K562 (cell line): ENCODE measurements around the gene TTC27. TPM values are rescaled to one million over a fixed set of nuclear protein-coding genes. Genes with fewer than 3 reads are reported as not detected.

Source experiments
- ATAC-seq: fragments of 200-7000 bp; cut with Tn5 transposase; 3 replicates; pipeline ENCODE4 v1.9.1; 2020; ENCODE audit warnings: moderate library complexity
- BruUV-seq: library from RNA; stranded (reverse); fragments of 400-500 nt; replicated peaks from 2 replicates; lab custom pipeline; 2021; lab: Mats Ljungman, UMichigan
- CTCF ChIA-PET: fragments of 300-600 bp; formaldehyde crosslinking; extraction: SDS; loops from one replicate; lab custom pipeline; 2021; ENCODE audit warnings: low intra/inter-chr PET ratio; lab: Yijun Ruan, JAX
- POLR2A ChIA-PET: fragments of 300-600, 350-650 bp; sonication (Branson Sonifier 250); formaldehyde crosslinking; extraction: SDS; loops from one replicate; lab custom pipeline; 2021; ENCODE audit warnings: antibody characterized with exemption, inconsistent platforms; lab: Yijun Ruan, JAX
- DNase-seq, 4 experiments: peaks; one replicate each; pipeline versions ENCODE4 v3.0.0 to v3.0.0-alpha.2; 2011 to 2018; ENCODE audit warnings: low spot score in 3 of 4, mixed read lengths in 3 of 4; ENCODE audit errors: extremely low read depth in 1 of 4
- FAIRE-seq: peaks from 2 replicates; lab custom pipeline; 2011; peaks lifted over from hg19 to GRCh38; lab: Jason Lieb, UNC
- H2AFZ ChIP-seq: 2 replicates; pipeline ENCODE4 v1.6.0; 2011; ENCODE audit warnings: low read depth, low read length, control low read depth, inconsistent platforms
- H3K27ac ChIP-seq: fragments of 200-600 bp; 3 replicates; pipeline ENCODE4 v1.8.0; 2011; ENCODE audit warnings: low read depth, mild to moderate bottlenecking, control low read depth, inconsistent platforms, low read length, moderate library complexity, mixed read lengths; ENCODE audit errors: extremely low read depth
- H3K27me3 ChIP-seq, 2 experiments: fragments of 300-600 bp in 1 of 2; 2 replicates in 1 of 2; 3 replicates in 1 of 2; pipeline versions ENCODE4 v1.6.0 to v1.8.0; 2011; ENCODE audit warnings: inconsistent platforms in 2 of 2, low read length in 2 of 2, mild to moderate bottlenecking in 1 of 2, mixed read lengths in 1 of 2, moderate library complexity in 1 of 2; ENCODE audit not compliant: control insufficient read depth in 2 of 2, insufficient read depth in 2 of 2
- H3K36me3 ChIP-seq: fragments of 300-600 bp; 3 replicates; pipeline ENCODE4 v1.8.0; 2011; ENCODE audit warnings: mild to moderate bottlenecking, low read length, inconsistent platforms; ENCODE audit not compliant: control insufficient read depth, insufficient read depth
- H3K4me1 ChIP-seq, 2 experiments: fragments of 200-600 bp in 1 of 2; replicated peaks in 1 of 2; 2 replicates in 1 of 2; 3 replicates in 1 of 2; pipeline versions ENCODE4 v1.5.1 to v1.8.0; 2011; ENCODE audit warnings: inconsistent platforms in 2 of 2, low read length in 2 of 2, mild to moderate bottlenecking in 1 of 2, mixed read lengths in 1 of 2, moderate library complexity in 1 of 2; ENCODE audit not compliant: control insufficient read depth in 2 of 2, insufficient read depth in 2 of 2
- H3K4me2 ChIP-seq: 2 replicates; pipeline ENCODE4 v1.6.1; 2011; ENCODE audit warnings: low read length, control low read depth, inconsistent platforms, mixed read lengths; ENCODE audit not compliant: insufficient read depth
- H3K4me3 ChIP-seq: fragments of 200-600 bp; sonication (generic), shearing (Covaris generic); 2 replicates; pipeline ENCODE4 v1.5.1; 2016; ENCODE audit warnings: control low read depth, inconsistent platforms
- H3K79me2 ChIP-seq: fragments of 200-600 bp; 3 replicates; pipeline ENCODE4 v1.8.0; 2011; ENCODE audit warnings: low read length, inconsistent platforms; ENCODE audit not compliant: control insufficient read depth, insufficient read depth
- H3K9ac ChIP-seq, 2 experiments: 2 replicates each; pipeline versions ENCODE4 v1.6.0 to v1.6.1; 2011; ENCODE audit warnings: low read depth in 2 of 2, low read length in 2 of 2, control low read depth in 1 of 2, inconsistent platforms in 1 of 2, mild to moderate bottlenecking in 1 of 2, mixed read lengths in 1 of 2; ENCODE audit not compliant: insufficient read depth in 1 of 2
- H3K9me1 ChIP-seq: one replicate; pipeline ENCODE4 v1.6.0; 2011; ENCODE audit warnings: inconsistent platforms, mild to moderate bottlenecking, low read length, moderate library complexity; ENCODE audit not compliant: control insufficient read depth, insufficient read depth
- H3K9me3 ChIP-seq: replicated peaks from 2 replicates; pipeline ENCODE4 v1.5.1; 2011; ENCODE audit warnings: low read depth, low read length, inconsistent platforms; ENCODE audit not compliant: control insufficient read depth, insufficient read depth
- H4K20me1 ChIP-seq: replicated peaks from 2 replicates; pipeline ENCODE4 v1.6.1; 2011; ENCODE audit warnings: low read length, inconsistent platforms, mixed read lengths; ENCODE audit not compliant: control insufficient read depth, insufficient read depth
- HDAC3 ChIP-seq: fragments of 450-650 bp; IDR thresholded peaks from 2 replicates; pipeline ENCODE4 v1.6.1; 2018; ENCODE audit warnings: borderline replicate concordance, mild to moderate bottlenecking, moderate library complexity; ENCODE audit not compliant: partially characterized antibody
- JUN ChIP-seq, 2 experiments: sonication (generic) in 1 of 2; formaldehyde crosslinking in 1 of 2; IDR thresholded peaks; 2 replicates each; pipeline versions ENCODE4 v1.6.1 to v1.8.0; 2012 to 2022; ENCODE audit warnings: borderline replicate concordance in 2 of 2, mild to moderate bottlenecking in 2 of 2, improper control_type of control experiment in 1 of 2, low read depth in 1 of 2, low read length in 1 of 2, missing genetic modification reagents in 1 of 2
- JUND ChIP-seq, 2 experiments: IDR thresholded peaks; 2 replicates in 1 of 2; 3 replicates in 1 of 2; pipeline ENCODE4 v1.6.1; 2011; ENCODE audit warnings: borderline replicate concordance in 2 of 2, low read depth in 2 of 2, low read length in 2 of 2, improper control_type of control experiment in 1 of 2, missing biosample characterization in 1 of 2, missing genetic modification characterization in 1 of 2, missing genetic modification reagents in 1 of 2
- KLF6 ChIP-seq: fragments of 250-450 bp; sonication (Bioruptor Pico); IDR thresholded peaks from 2 replicates; pipeline ENCODE4 v1.4.0; 2020; ENCODE audit warnings: mild to moderate bottlenecking, moderate library complexity, borderline replicate concordance
- LEF1 ChIP-seq: fragments of 450-650 bp; IDR thresholded peaks from 2 replicates; pipeline ENCODE4 v1.6.1; 2016; ENCODE audit warnings: mild to moderate bottlenecking
- SRSF3 ChIP-seq: fragments of 200-400 bp; formaldehyde crosslinking; IDR thresholded peaks from 2 replicates; pipeline ENCODE4 v1.6.1; 2016; ENCODE audit warnings: mild to moderate bottlenecking, low read length, moderate library complexity; ENCODE audit not compliant: insufficient read depth
- ZNF175 ChIP-seq: fragments of 200-800 bp; sonication (Bioruptor generic); IDR thresholded peaks from 2 replicates; pipeline ENCODE4 v1.6.1; 2016; ENCODE audit warnings: low read depth, mild to moderate bottlenecking, missing genetic modification characterization, missing compliant biosample characterization
- ZNF277 ChIP-seq: fragments of 250-450 bp; sonication (Bioruptor Pico); IDR thresholded peaks from 2 replicates; pipeline ENCODE4 v1.8.0; 2022; ENCODE audit warnings: inconsistent platforms, mild to moderate bottlenecking, moderate library complexity, borderline replicate concordance
- WGBS: fragments of 100-300 bp; shearing (Covaris generic); methylation state at CpG from one replicate; pipeline ENCODE4 v1.1.6; 2016; ENCODE audit warnings: low coverage, mixed read lengths; ENCODE audit not compliant: insufficient coverage; ENCODE audit errors: missing lambda C conversion rate; 5-methylcytosine and 5-hydroxymethylcytosine counted together
- in situ Hi-C: fragments of 300-500 bp; cut with MboI; formaldehyde crosslinking; loops from 4 replicates; pipeline ENCODE4 v1.15.0; 2018; ENCODE audit warnings: inconsistent platforms, mixed read lengths
- intact Hi-C: fragments of 100-400 bp; cut with micrococcal nuclease; formaldehyde crosslinking; loops from 2 replicates; pipeline ENCODE4 v1.14.2; 2022
- polyA plus RNA-seq, 8 experiments: library from polyadenylated mRNA; depleted of rRNA in 4 of 8; stranded (reverse) in 5 of 8; unstranded in 3 of 8; fragments of >200 nt; fragmentation: Nextera tagmentation in 2 of 8; fragmentation: Illumina TruSeq in 1 of 8; extraction: Ambion mirVana in 2 of 8; extraction: Trizol in 1 of 8; gene quantifications; 2 replicates each; pipeline versions ENCODE4 v1.2.1 to v1.2.3, GENCODE V29; 2011 to 2014; ENCODE audit warnings: inconsistent platforms in 1 of 8, missing spikeins in 1 of 8
- total RNA-seq, 7 experiments: library from RNA; depleted of rRNA in 6 of 7; stranded (reverse); fragments of >200 nt in 6 of 7; fragmentation: Illumina TruSeq in 2 of 7; extraction: Trizol in 2 of 7; gene quantifications; 2 replicates each; pipeline versions ENCODE4 v1.2.1 to v1.2.3, GENCODE V29; 2011 to 2021; ENCODE audit warnings: low replicate concordance in 1 of 7

Gene TTC27
- total and polyA plus RNA-seq, 9 of the 15 experiments (the other 6 are each of a cell fraction or from before 2014, with no cell fraction given), result 44.3 to 93.4 (median 57.3) TPM

- TF ChIP-seq SRSF3 (no peak), ZNF175 (CRISPR knock-in tag) (no peak), LEF1 (no peak), HDAC3 (no peak), JUN (IDR thresholded peaks at IDR 0.05; ENCODE audit: borderline replicate concordance, low read depth, low read length) (no peak), JUN (CRISPR knock-in tag; IDR thresholded peaks at IDR 0.05; ENCODE audit: borderline replicate concordance) (no peak), ZNF277 (no peak), KLF6 (CRISPR knock-in tag) (no peak)
Observed at GRCh38 chr2:32783469-32783868, 155.6 kb downstream of the TTC27 start (continued).

- ATAC-seq (no peak), FAIRE-seq (no peak), DNase-seq (no peak)
- Histone ChIP-seq H3K4me2 (no peak overlapping the region), H3K4me3 (no peak overlapping the region), H3K27ac (no peak overlapping the region), H3K36me3 (peaks cover 33% of the 10 kb centered on the region), H3K27me3 (no peaks in the 10 kb centered on the region), H3K9ac (no peak overlapping the region), H3K9me1 (no peaks in the 10 kb centered on the region), H4K20me1 (no peaks in the 10 kb centered on the region), H3K79me2 (no peaks in the 10 kb centered on the region)
- POLR2A ChIA-PET, result no interaction called here
- in situ Hi-C loops (no loop called here), intact Hi-C loops (no loop called here)
- WGBS, result 93% methylated on average over 4 of the region's 4 CpGs
- TF ChIP-seq JUND (IDR thresholded peaks at IDR 0.05; ENCODE audit: borderline replicate concordance, low read depth, low read length), result no peak
- no peak for TF ChIP-seq JUND (tag; IDR thresholded peaks at IDR 0.05; ENCODE audit: borderline replicate concordance, low read depth, low read length)
- TF ChIP-seq, all 486 proteins: peak for 0
- no peak overlapping the region for H2AFZ ChIP-seq
- H3K4me1 ChIP-seq, result no peaks in the 10 kb centered on the region
- no TSS peak for BruUV-seq
- CTCF ChIA-PET, result no interaction called here
- no peaks in the 10 kb centered on the region for H3K9me3 ChIP-seq
Observed at GRCh38 chr2:32783933-32784332, 156.1 kb downstream of the TTC27 start.
